ENCODE data around the gene NEIL3. TPM values are rescaled to one million over a fixed set of nuclear protein-coding genes. Genes with fewer than 3 reads are reported as not detected.

The NEIL3 gene
- polyA plus RNA-seq, 4 donors = 5.7 to 7.0 (median 6.0) TPM

DNA sequence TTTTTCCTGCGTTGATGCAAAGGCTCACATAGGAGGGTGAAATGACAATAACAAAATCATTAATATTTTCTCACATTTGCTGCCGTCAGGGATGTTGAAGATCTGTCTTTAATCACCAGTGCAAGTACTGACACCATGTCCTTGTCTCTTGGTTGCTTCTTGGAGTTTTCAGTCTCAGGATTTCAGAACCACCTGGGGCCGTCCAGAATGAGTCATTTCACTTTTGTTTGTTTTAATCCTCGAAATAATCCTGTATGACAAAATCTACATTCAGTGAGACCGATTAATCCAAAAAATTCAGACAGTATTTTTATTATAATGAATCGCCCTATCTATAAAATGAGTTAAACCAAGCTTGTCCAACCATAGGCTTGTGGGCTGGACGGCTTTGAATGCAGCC is 47.2 kb downstream of the NEIL3 start:
- DNase-seq (ENCODE audit: low read depth in 4 of 4, low spot score in 2 of 4) = no peak

DNA sequence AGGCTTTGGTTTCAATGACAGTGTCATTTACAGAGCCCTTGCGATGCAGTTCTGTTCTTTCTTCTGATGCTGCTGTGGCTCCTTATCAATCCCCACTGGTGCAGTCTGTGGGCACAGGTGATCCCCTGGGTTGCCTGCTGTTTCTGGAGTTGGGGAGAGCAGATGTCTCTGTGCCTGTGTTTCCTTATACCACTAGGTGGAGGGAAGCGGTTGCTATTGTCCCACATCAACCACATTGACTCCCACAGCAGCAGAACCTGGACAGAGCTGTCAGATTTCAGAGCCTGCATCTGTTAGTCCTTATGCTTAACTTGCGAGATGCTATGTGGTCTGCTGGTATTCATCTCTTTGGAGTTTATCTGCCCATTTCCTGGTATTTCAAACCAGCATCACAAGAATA is 57.7 kb downstream of the NEIL3 start:
- DNase-seq (ENCODE audit: low read depth in 4 of 4, low spot score in 2 of 4) = no peak

DNA sequence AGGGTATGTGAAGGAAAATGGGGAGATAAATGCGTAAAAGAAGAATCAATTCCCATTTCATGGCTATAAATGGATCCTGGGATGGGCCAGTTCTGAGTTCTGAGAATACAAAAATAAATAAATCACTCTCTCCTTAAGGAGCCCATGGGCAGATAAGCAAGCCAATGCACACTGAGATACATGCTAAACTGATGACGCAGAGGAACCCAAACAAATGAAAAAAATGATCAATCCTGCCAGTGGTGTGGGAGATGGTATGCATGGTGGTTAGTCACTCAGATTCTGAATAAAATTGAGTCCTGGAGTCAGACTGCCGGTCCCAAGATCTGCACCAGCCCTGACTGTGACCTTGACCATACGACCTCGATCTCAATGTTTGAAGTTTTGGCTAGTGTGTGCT is 59.7 kb downstream of the NEIL3 start:
- no peak for DNase-seq (ENCODE audit: low read depth in 4 of 4, low spot score in 2 of 4)

DNA sequence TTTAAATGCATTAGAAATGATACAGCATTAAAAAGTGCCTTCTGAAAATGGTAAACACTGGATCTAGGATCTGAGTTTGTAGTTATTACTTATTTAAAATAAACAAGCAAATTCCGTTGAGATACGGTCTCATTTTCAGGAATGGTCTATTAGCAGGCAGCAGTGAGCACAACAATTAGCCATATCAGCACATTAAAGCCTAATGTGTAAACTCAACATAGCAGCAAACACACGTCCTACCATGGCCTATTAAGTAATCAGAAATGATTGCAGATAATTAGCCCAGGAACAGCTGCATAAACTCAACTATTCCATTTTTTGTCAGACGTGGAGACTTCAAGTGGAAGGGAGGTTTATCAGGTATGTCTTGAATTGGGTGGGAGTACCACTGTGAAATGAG is 61.8 kb downstream of the NEIL3 start:
- no peak for DNase-seq (ENCODE audit: low read depth in 4 of 4, low spot score in 2 of 4)

DNA sequence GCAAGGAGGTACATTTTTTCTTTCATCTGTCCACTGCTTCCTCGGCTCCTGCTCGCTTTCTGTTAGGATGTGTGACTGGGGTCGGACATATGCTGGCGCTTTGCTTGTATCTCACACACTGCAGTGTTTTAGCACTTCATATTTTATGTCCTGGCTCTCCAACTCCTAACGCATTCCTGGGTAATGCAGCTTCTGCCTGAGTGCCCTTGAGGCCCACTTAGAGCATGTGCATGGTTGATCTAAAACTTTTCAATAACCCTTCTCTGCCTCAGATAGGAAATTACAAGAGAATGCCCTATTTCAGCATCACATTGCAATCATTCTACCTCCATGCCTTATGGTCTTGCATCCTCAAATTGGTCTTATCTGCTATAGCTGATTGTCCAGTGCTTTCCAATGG is 65.3 kb downstream of the NEIL3 start:
- DNase-seq (ENCODE audit: low read depth in 4 of 4, low spot score in 2 of 4) = no peak

DNA sequence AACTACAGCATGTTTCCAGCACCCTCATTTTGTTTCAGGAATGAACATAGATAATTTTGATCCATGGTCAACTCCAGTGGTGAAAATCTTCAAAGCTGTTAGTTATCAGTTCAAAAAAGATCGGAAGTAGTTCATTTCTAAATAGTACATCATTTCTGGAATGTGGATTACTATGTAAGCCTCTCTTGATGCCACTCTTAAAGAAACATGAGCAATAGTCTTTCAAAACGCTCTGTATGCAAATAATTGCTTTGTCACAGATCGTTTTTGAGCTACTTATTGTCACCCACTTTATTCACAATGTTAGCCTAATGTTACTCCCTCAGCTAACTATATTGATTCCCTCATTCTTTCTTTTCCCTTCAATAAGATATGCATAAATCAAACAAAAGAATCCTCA is 65.7 kb downstream of the NEIL3 start:
- DNase-seq (ENCODE audit: low read depth in 4 of 4, low spot score in 2 of 4) = no peak

DNA sequence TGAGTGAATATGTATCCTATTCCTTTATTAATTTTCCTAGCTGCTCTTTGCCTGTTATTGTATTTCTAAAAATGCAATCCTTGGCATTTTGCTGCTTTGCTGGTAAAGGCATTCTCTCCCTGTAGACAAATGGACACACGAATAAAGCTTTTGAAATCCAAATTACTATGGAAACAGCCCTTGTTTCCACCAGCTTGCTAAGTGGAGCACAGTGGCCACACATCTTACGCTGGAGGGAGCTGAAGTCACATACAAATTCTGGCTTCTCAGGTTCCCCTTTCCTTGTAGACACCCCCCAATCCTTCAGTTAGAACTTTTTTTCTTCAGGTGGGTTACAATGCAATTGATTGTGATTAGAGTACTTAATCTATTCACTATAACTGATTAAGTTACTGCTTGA is 66.3 kb downstream of the NEIL3 start:
- no peak for DNase-seq (ENCODE audit: low read depth in 4 of 4, low spot score in 2 of 4)

DNA sequence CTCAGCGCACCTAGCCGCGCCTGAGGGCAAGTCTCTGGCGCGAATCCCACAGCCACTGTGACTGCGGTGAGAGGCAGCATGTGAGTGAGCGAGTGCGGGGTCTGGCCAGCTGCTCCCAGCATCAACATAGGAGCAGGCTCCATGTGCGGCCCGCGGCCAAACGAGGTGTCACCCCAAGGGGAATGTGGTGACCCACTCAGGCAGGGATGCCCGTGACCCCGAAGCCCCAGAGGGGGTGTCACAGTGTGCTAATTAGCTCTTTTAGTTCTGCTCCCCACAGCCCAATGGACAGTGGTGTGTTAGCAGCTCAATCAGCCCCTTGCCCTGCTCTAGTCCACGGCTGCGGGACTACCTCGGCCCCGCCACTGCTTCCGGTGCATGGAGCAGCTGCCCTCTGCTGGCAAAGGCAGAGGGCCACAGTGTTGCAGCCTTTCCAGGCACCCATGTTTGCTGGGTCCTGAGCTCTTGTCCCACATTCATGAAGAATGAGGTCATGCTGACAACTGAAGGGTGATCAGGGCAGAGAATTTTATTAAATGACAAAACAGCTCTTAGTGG is 71.1 kb downstream of the NEIL3 start:
- no peak for DNase-seq (ENCODE audit: low read depth in 4 of 4, low spot score in 2 of 4)

DNA sequence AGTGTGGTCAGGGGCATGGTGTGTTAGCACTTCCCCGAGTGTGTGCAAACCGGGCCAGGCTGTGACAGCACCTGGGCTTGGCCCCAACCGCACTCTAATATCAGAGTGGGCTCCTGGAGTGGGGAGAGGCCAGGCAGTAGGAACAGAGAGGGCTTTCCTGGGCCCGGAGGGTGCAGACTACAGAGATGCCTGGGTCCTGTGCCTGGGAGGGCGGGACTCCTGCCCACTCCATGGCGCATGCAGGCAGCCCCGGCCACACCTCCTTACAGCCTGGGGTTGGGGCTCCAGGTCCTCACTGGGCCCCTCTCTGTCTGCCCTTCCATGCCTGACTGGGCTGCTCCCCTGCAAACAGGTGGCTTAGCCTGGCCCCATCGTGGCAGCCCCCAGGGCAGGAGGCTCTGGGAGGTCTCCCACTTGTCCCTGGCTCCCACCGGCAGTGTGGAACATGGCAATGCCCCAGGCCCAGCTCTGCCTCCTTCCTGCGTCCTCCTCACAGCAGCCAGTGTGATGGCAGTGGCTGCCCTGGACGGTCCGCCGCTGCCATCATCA is 72.2 kb downstream of the NEIL3 start:
- DNase-seq (ENCODE audit: low read depth in 4 of 4, low spot score in 2 of 4) = no peak

DNA sequence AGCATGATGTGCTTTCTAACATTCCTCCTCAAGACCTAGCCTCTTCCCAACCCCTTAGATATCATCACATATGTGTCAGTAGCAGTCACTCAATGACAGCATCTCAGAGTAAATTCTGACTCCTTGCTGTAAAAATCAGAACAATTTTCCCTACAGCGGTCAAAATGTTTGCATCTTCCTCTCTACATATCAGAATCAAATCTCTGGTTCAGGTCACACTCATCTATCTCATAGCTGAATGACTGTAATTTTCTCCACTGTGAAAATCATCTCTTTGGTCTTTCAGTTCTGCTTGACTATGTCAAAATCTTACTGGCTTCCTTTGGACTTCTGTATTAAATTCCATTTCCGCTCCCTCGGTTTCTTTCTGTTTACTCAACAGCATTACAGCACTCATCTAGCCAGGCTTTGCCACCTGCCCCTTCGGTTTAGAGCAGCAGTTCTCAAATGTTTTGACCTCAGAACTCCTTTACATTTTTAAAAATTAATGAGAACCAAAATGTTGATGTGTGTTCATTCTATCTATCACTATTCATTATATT is 75.3 kb downstream of the NEIL3 start:
- DNase-seq (ENCODE audit: low read depth in 4 of 4, low spot score in 2 of 4) = no peak

DNA sequence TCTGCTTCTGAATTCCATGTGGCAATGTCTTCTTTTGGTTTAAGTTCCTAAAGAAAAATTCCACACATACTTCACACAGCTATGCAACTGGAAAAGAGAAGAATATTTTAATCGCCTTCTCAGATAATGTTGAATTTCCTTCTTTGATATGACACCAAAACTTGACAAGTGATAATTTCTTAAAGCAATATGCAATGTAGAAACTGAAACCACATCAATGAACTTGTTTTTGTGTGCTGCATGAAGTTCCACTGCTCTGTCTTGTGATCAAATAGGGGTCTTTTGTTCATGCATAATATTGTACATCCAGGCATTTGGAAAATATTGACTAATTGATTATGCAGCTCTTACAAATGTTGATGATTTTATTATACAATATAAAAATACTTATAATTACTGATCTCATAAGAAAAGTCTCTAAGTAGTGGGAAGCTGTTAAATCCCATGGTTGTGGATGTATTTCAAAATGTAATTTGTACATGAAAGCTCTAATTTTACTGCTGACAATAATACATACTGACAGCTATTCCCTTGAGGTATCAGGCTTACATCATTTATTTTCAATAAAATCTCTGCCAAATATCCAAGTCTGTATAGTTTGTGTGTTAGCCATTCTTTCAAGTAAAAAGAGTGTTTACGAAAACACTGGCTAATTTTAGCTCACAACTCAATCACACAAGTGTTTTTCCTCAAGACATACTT is 76.1 kb downstream of the NEIL3 start:
- no peak for DNase-seq (ENCODE audit: low read depth in 4 of 4, low spot score in 2 of 4)

DNA sequence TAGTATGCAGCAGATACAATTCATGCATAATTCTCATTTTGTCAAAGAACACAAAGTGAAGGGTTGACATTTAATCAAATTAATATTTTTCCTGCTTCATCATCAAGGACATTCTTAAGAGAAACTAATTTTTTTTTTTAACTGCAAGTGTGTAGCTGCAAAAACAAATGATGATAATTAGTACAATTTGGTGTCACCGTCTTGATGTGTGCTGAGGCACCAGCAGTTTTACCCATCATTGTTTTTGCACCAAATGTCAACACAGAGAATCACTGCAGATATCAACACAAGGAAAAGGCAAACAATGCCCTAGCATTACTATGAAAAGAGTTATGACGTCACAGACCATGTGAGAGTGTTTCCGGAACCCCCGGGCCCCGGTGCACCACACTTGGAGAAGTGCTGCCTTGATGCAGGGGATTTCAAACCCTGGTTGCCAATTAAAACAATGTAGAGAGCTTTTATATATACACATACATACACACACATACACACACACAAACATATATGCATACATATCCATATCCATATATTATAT is 76.7 kb downstream of the NEIL3 start:
- no peak for DNase-seq (ENCODE audit: low read depth in 4 of 4, low spot score in 2 of 4)

DNA sequence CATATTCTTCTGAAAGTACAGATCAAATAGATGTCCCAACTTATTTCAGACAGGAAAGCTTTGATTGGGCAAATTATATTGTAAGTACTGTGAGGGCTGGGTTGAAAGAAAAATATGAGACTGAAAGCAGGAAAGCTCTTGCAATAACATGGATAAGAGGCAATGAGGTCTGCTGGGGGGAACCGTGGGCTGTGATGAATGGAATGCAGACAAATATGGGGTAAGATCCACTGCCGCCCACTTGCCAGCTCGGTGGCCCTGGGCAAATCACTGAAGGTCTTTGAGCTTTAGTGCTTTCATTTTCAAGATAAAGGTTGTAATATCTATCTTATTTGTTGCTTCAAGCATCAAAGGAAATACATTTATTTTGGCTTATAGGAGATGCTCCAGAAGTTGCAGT is 81.6 kb downstream of the NEIL3 start:
- DNase-seq (ENCODE audit: low read depth in 4 of 4, low spot score in 2 of 4) = no peak

DNA sequence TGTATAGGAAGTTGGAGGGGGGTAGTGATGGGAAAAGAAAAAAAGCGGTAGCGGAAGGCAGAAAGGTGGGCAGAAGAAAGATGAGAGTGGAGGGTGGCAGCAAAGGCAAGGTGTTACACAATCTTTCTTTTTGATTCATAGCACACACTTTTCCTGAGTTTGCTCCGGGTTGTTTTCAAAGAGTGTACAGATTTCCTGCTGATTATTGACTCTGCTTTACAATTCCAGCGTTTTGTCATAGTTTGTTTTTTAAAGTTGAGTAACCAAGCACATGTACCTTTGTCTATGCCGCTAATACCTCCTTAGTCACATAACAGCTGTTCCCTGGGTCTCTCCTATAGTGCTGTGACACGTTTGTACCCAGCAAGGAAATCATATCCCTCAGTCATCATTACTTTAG is 82.3 kb downstream of the NEIL3 start:
- DNase-seq (ENCODE audit: low read depth in 4 of 4, low spot score in 2 of 4) = no peak

DNA sequence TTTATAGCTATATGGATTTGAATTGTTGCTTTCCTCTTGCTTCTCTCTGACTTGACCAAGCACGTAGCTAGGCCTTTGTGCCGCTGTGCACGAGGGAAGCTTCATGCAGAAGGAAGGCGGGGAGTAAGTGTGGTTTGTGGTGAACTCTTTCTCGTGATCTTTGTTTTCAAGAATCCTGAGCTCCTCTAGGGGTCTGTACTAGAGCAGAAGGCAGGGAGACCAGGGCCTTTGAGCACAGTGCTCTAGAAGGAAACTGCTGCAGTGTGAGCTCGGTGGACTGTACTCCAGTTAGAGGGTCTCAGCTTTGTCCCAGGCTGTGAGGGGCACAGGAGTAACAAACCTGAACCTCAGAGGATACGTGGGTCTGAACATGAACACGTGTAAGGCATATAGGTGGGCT is 83.6 kb downstream of the NEIL3 start:
- DNase-seq (ENCODE audit: low read depth in 4 of 4, low spot score in 2 of 4) = no peak

DNA sequence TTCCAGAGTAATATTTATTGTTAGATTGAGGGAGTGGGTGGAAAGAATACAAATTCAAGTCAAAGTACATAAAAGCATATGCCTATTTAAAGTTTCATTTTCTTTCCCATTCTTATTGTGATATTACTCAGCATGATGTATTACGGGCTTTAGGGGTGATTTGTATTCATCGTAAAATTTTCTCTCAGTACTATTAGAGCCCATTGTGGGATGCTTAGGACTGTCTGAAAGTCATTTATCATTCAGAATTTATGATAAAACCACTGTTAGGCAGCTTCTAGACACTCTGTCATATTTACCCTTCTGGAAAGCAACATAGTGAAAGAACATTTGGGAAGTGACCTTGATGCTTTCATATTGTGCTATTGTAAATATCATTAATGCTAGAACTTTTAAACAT is 86.7 kb downstream of the NEIL3 start:
- DNase-seq (ENCODE audit: low read depth in 4 of 4, low spot score in 2 of 4) = no peak

DNA sequence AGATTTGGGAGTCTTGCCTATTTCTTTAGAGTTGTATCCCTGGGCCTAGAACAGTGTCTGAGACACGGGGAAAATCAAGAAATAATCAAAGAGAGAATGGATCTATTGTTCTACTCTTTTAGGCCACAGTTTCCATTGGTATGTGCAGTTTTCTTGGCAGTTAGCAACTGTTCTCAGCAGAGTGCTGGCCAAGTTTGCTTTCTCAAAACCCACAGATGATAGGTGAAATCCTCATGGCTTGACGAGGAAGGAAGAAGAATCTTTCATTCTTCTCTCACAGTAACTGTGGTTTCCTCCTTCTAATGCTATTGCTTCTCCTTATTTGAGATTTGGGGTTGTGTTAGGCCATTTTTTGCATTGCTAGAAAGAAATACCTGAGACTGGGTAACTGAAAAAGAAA is 90.4 kb downstream of the NEIL3 start:
- DNase-seq (ENCODE audit: low read depth in 4 of 4, low spot score in 2 of 4) = no peak

DNA sequence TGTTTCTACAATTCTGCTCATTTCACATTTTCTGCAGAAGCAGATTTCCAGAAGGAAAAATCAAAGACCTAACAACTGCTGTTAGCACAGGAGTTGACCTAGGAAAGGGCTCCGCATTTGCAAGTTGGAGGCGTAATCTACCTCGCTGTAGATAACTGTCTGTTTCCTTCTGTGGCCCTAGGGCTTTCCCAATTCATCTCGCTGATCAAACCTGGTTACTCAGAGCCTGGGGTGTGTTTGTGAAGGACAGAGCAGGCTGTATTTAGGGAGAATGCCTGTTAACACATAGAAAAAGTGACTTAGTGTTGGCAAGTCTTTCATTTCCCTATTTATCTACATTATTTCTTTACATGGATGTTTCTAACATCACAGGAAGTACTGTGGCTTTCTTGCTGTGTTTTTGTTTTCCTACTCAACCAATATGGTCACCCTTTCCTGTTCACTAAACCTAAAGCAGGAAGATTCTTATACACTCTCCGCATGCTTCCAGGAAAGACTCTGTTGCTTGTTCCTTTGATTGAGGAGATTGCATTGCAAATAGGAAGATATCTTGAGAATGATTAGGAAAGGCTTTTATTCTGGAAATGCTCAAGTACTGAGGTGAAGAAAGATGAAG is 92.1 kb downstream of the NEIL3 start:
- DNase-seq (ENCODE audit: low read depth in 4 of 4, low spot score in 2 of 4) = no peak

DNA sequence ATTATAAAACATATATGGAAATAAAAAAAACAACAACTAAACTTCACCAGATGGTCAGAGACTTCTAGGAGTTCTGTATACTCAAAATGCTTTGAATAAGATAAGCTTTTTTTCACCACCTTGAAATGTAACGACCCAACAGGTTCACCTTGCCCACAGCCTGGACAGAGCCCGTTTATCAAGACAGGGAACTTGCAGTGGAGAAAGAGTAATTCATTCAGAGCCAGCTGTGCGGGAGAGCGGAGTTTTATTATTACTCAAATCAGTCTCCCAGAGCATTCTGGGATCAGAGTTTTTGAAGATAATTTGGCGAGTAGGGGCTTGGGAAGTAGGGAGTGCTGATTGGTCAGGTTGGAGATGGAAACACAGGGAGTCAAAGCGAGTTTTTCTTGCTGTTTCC is 94.1 kb downstream of the NEIL3 start:
- DNase-seq (ENCODE audit: low read depth in 4 of 4, low spot score in 2 of 4) = no peak

DNA sequence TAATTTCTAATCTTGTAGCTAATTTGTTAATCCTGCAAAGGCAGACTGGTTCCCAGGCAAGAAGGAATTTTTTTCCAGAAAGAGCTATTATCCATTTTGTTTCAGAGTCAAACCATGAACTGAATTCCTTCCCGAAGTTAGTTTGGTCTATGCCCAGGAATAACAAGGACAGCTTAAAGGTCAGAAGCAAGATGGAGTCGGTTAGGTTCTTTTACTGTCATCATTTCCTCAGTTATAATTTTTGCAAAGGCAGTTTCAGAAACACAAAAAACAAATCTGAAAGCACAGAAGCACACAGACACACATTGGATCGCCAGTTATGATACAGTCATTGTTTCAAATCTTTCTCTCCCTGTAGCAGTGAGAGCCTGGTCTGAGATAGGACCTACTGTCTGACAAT is 94.7 kb downstream of the NEIL3 start:
- DNase-seq (ENCODE audit: low read depth in 4 of 4, low spot score in 2 of 4) = no peak

DNA sequence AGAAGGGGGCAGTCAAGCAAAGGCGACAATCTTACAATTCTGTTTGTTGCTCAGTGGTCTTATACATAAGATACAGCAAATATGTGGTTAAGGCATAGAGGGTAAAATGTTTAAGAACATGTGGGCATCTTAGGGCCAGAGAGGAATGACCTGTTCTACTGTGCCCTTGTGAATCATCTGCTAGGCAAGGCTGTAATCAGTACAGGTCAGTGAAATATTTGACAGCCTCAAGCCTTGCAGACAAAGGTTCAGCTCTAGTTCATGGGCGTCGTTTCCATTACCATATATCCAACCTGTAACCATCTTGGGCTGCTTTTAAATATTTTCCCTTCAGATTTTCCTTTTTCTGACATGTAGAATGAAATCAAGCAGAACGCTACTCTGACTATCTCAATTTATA is 95.3 kb downstream of the NEIL3 start:
- no peak for DNase-seq (ENCODE audit: low read depth in 4 of 4, low spot score in 2 of 4)

DNA sequence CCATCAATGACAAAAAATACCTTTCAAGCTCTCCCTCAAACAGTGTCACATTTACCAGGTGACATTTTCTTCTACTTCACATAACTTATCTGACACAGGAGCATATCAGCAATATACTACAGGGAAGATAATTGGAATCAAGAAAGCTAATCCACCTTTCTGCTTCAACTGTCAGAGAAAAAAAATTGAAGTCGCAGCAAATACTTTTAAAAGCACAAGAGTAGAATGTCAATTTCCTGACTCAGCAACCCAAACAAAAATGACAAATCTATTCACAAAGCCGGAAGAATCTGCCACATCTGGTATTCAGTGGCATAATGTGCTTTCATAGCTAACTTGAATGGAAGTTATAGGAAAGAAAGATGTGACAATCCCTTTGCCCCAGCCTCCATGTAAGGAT is 95.8 kb downstream of the NEIL3 start:
- no peak for DNase-seq (ENCODE audit: low read depth in 4 of 4, low spot score in 2 of 4)

All from left renal cortex interstitium (tissue), 4 donors.